Activated T-cell treated with anti-CD3 and anti-CD28 coated beads, Interleukin-2, amount 50 U/mL, for 72 hours (primary cell): ENCODE data around the gene SYTL2. TPM values are rescaled to one million over a fixed set of nuclear protein-coding genes. Genes with fewer than 3 reads are reported as not detected.

Experiments
- ATAC-seq, 2 donors: fragments of 150-1000 bp; cut with Tn5 transposase; replicated peaks in 1 of 2; 2 replicates each; pipeline ENCODE4 v1.10.0; 2021; ENCODE audit warnings: moderate library complexity in 2 of 2, mild to moderate bottlenecking in 1 of 2
- DNase-seq, 2 donors: peaks; one replicate each; pipeline ENCODE4 v3.0.0; 2021 to 2022; ENCODE audit warnings: mixed read lengths in 1 of 2
- H3K27ac Mint-ChIP-seq: one replicate; pipeline ENCODE4 v1.8.0; 2022; ENCODE audit warnings: mild to moderate bottlenecking, moderate library complexity, mixed read lengths
- H3K27me3 Mint-ChIP-seq: one replicate; pipeline ENCODE4 v1.8.0; 2022; ENCODE audit warnings: low read depth, mixed read lengths
- H3K36me3 Mint-ChIP-seq, 2 donors: one replicate each; pipeline ENCODE4 v1.8.0; 2022; ENCODE audit warnings: mixed read lengths in 2 of 2, mild to moderate bottlenecking in 1 of 2; ENCODE audit not compliant: insufficient read depth in 2 of 2
- H3K4me1 Mint-ChIP-seq: one replicate; pipeline ENCODE4 v1.8.0; 2022; ENCODE audit warnings: low read depth, mixed read lengths
- H3K4me3 Mint-ChIP-seq, 2 donors: one replicate each; pipeline ENCODE4 v1.8.0; 2022; ENCODE audit warnings: mild to moderate bottlenecking in 2 of 2, mixed read lengths in 2 of 2, moderate library complexity in 2 of 2
- H3K9me3 Mint-ChIP-seq, 2 donors: one replicate each; pipeline ENCODE4 v1.8.0; 2022; ENCODE audit warnings: mixed read lengths in 2 of 2
- total RNA-seq, 2 donors: library from RNA; stranded (reverse); gene quantifications; one replicate each; pipeline ENCODE4 v1.2.3, GENCODE V29; 2022

SYTL2 gene
- total RNA-seq, 2 donors from 2014 or later, result 34.4 to 40.1 TPM

DNA sequence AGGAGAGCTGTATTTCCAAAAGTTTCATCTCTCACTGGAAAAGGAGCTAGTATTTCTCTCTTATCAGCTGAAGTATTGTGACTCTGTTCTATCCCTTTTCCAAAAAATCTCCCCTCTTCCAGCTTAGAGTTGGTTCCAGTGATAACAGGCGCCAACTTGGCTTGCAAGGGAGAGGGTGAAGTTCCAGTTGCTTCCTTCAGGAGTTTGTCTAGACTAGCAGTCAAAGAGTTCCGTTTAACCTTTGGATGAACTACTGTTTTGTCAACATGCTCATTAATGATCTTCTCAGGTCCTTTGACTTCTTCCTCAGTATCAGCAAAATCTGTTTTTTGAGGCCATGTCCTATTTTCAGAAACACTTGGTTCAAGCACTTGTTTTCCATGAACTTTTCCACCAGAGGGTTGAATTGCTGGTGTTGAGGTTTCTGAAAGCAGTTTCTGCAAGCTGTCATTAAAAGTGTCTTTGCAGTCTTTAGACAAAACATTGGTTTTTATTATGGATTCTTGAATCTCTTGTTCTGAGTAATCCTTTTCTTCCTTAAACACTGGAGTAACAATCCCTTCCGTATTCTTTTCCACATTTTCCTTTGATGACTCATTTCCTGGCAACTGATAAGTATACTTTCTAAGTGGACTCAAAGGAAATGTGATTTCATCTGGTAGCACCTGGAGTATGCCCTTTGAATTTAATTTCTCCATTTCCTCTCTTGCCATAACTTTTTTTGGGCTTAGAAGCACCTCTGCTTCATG lies 85.3 kb downstream of the SYTL2 start:
- Mint-ChIP-seq H3K27me3 (no peaks in the 10 kb centered on the region), H3K36me3 (peaks cover 0 to 3% of the 10 kb centered on the region in 2 donors), H3K9me3 (no peaks in the 10 kb centered on the region), H3K27ac (no peak overlapping the region), H3K4me1 (peaks cover 6% of the 10 kb centered on the region), H3K4me3 (no peak overlapping the region)
- DNase-seq (no peak), ATAC-seq (no peak)

GRCh38 chr11:85724748-85725465 lies 86.0 kb downstream of the SYTL2 start:
- Mint-ChIP-seq H3K4me3 (no peak overlapping the region), H3K36me3 (peaks cover 0 to 3% of the 10 kb centered on the region in 2 donors), H3K27me3 (no peaks in the 10 kb centered on the region), H3K4me1 (peaks cover 6% of the 10 kb centered on the region), H3K27ac (no peak overlapping the region), H3K9me3 (no peaks in the 10 kb centered on the region)
- no peak for ATAC-seq
- DNase-seq, result no peak

GRCh38 chr11:85723088-85723487 lies 87.9 kb downstream of the SYTL2 start:
- Mint-ChIP-seq H3K4me3 (no peak overlapping the region), H3K27ac (no peak overlapping the region), H3K36me3 (peaks cover 0 to 3% of the 10 kb centered on the region in 2 donors), H3K27me3 (no peaks in the 10 kb centered on the region), H3K9me3 (no peaks in the 10 kb centered on the region), H3K4me1 (peaks cover 6% of the 10 kb centered on the region)
- ATAC-seq (no peak), DNase-seq (no peak)

- no peaks in the 10 kb centered on the region for H3K36me3 Mint-ChIP-seq
- H3K27ac Mint-ChIP-seq, result no peak overlapping the region
- DNase-seq (no peak), ATAC-seq (no peak)
- H3K27me3 Mint-ChIP-seq, result no peaks in the 10 kb centered on the region
- H3K4me3 Mint-ChIP-seq, result no peak overlapping the region
- no peaks in the 10 kb centered on the region for H3K9me3 Mint-ChIP-seq
- H3K4me1 Mint-ChIP-seq, result peaks cover 21% of the 10 kb centered on the region
Observed at GRCh38 chr11:85721191-85721590, 89.8 kb downstream of the SYTL2 start.

- Mint-ChIP-seq H3K27ac (no peak overlapping the region), H3K4me3 (no peak overlapping the region), H3K9me3 (no peaks in the 10 kb centered on the region), H3K4me1 (peaks cover 21% of the 10 kb centered on the region), H3K36me3 (no peaks in the 10 kb centered on the region), H3K27me3 (no peaks in the 10 kb centered on the region)
- ATAC-seq (no peak), DNase-seq (no peak)
Observed at GRCh38 chr11:85718991-85719807, 91.7 kb downstream of the SYTL2 start.

- no peaks in the 10 kb centered on the region for H3K27me3 Mint-ChIP-seq
- H3K4me3 Mint-ChIP-seq, result no peak overlapping the region
- no peaks in the 10 kb centered on the region for H3K9me3 Mint-ChIP-seq
- no peaks in the 10 kb centered on the region for H3K36me3 Mint-ChIP-seq
- peaks cover 23% of the 10 kb centered on the region for H3K4me1 Mint-ChIP-seq
- no peak for ATAC-seq
- peak overlapping the region; percentile 24 for H3K27ac Mint-ChIP-seq
- no peak for DNase-seq
Observed at GRCh38 chr11:85718126-85718943, 92.6 kb downstream of the SYTL2 start.

DNA sequence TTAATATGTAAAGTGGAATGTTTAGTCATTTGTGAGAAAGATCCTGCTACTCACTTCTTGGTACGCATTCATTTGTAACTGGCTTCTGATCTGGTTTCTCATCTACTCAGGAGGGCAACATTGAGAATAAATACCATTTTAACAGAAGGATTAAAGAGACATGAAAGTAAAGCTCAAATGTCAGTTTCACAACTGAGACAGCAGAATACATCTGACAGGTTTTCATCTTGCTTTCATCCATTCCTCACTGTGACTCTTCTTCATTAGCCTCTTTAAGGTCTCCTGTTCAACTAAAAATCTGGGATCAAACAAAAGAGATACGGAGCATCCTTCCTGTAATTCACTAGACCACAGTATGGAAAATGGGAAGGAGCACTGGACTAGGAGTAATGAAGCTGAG lies 93.5 kb downstream of the SYTL2 start:
- H3K4me1 Mint-ChIP-seq, result peaks cover 23% of the 10 kb centered on the region
- H3K4me3 Mint-ChIP-seq, result no peak overlapping the region
- no peaks in the 10 kb centered on the region for H3K9me3 Mint-ChIP-seq

GRCh38 chr11:85712953-85713352 lies 98.0 kb downstream of the SYTL2 start:
- Mint-ChIP-seq H3K4me3 (no peak overlapping the region), H3K9me3 (no peaks in the 10 kb centered on the region), H3K4me1 (peaks cover 23% of the 10 kb centered on the region), H3K27ac (no peak overlapping the region), H3K27me3 (no peaks in the 10 kb centered on the region), H3K36me3 (peaks cover 0 to 1% of the 10 kb centered on the region in 2 donors)
- ATAC-seq (no peak), DNase-seq (no peak)

More for the DNA sequence above, 93.5 kb downstream of the SYTL2 start:
- Mint-ChIP-seq H3K27ac (no peak overlapping the region), H3K27me3 (no peaks in the 10 kb centered on the region), H3K36me3 (no peaks in the 10 kb centered on the region)
- ATAC-seq, result no peak
- no peak for DNase-seq

GRCh38 chr11:85710917-85711316 lies 100.0 kb downstream of the SYTL2 start:
- Mint-ChIP-seq H3K36me3 (peaks cover 0 to 1% of the 10 kb centered on the region in 2 donors), H3K27ac (peak overlapping the region; percentile 6), H3K27me3 (no peaks in the 10 kb centered on the region), H3K9me3 (no peaks in the 10 kb centered on the region), H3K4me3 (no peak overlapping the region), H3K4me1 (peaks cover 7% of the 10 kb centered on the region)
- ATAC-seq (no peak), DNase-seq (no peak)

DNA sequence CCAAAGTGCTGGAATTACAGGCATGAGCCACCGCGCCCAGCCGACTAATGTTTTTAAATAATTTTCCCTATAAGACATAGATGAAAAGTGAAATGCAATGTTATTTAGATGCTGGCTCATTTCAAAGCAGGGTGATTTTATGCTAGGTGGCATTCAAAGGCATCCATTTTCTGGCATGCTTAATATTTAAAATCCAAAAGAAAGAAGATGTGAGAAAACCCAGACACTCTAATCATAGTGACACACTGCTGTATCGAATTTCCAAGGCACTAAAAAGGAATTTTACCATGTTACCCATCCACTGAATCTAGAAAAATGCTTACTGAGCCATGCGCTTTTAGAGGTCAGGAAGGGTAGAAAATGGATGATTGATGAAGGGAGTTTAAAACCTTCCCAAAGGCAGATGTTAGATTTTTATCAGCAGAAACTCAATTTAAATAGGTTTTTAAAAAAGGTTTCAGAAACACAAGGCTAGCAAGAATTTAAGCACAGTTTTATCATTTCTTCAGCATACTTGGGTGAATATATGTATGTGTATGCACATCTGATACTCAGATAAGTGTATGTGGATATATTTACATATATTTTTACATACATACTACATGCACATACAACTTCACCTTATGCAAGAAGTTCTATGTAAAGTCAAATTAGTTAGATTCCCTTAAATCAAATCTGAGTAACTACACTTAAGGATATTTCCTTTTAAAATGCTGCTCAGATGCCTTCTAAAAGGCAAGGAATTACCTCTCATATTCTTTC lies 100.8 kb downstream of the SYTL2 start:
- peaks cover 4% of the 10 kb centered on the region for H3K4me1 Mint-ChIP-seq

GRCh38 chr11:85705800-85706199 lies 105.1 kb downstream of the SYTL2 start:
- Mint-ChIP-seq H3K27ac (no peak overlapping the region), H3K36me3 (peaks cover 0 to 1% of the 10 kb centered on the region in 2 donors), H3K4me1 (peaks cover 1% of the 10 kb centered on the region), H3K9me3 (no peaks in the 10 kb centered on the region), H3K27me3 (no peaks in the 10 kb centered on the region), H3K4me3 (no peak overlapping the region)
- no peak for ATAC-seq
- no peak for DNase-seq

More for the DNA sequence above, 100.8 kb downstream of the SYTL2 start:
- H3K4me3 Mint-ChIP-seq, result no peak overlapping the region
- H3K27me3 Mint-ChIP-seq, result no peaks in the 10 kb centered on the region
- H3K9me3 Mint-ChIP-seq, result no peaks in the 10 kb centered on the region
- peak overlapping the region; percentile 6 for H3K27ac Mint-ChIP-seq
- DNase-seq (no peak), ATAC-seq (no peak)
- peaks cover 0 to 1% of the 10 kb centered on the region in 2 donors for H3K36me3 Mint-ChIP-seq

- peaks cover 9% of the 10 kb centered on the region for H3K4me1 Mint-ChIP-seq
- H3K9me3 Mint-ChIP-seq, result no peaks in the 10 kb centered on the region
- H3K4me3 Mint-ChIP-seq, result no peak overlapping the region
- H3K27me3 Mint-ChIP-seq, result no peaks in the 10 kb centered on the region
- ATAC-seq (no peak), DNase-seq (no peak)
- peak overlapping the region; percentile 63 for H3K27ac Mint-ChIP-seq
- peaks cover 0 to 1% of the 10 kb centered on the region in 2 donors for H3K36me3 Mint-ChIP-seq
Observed at GRCh38 chr11:85704967-85705366, 106.0 kb downstream of the SYTL2 start.
